Sciatic nerve (tissue), 2 donors: ENCODE measurements around the gene LRRC57. TPM values are rescaled to one million over a fixed set of nuclear protein-coding genes. Genes with fewer than 3 reads are reported as not detected.

Experiments
- ATAC-seq: fragments of 200-7000 bp; cut with Tn5 transposase; one replicate; pipeline ENCODE4 v1.9.1; 2020; ENCODE audit warnings: mild to moderate bottlenecking, moderate library complexity
- DNase-seq: peaks from one replicate; pipeline ENCODE4 v3.0.0-alpha.2; 2020; ENCODE audit warnings: low spot score
- intact Hi-C: fragments of 100-400 bp; cut with DNase I; formaldehyde crosslinking; loops from one replicate; pipeline ENCODE4 v1.14.2; 2022
- total RNA-seq: library from RNA; stranded (reverse); fragmentation: NEBNext Ultra II Directional; extraction: Animal tissue kit (Norgen Biotek cat#: 25700); gene quantifications from one replicate; pipeline ENCODE4 v1.2.1, GENCODE V29; 2021
- donor health status: DM: no; HTN: no; CAD: no.
- donor health status: DM: no; HTN: no; CAD: no.

The LRRC57 gene
- total RNA-seq, 1 donor from 2014 or later = 19.8 TPM

- ATAC-seq (peak; percentile 97), DNase-seq (peak; percentile 93)
- intact Hi-C loops = no loop called here
These were observed 53.0 kb downstream of the LRRC57 start, which contains the start of gene SNAP23 for GRCh38 chr15:42495361-42496212. Gene SNAP23 (plus strand): TSS chr15:42495634. CDS start chr15:42511847, 16,213 bp downstream.

GRCh38 chr15:42494998-42495360 lies 53.6 kb downstream of the LRRC57 start:
- intact Hi-C loops = no loop called here
- ATAC-seq = peak; percentile 66

GRCh38 chr15:42493679-42494078 lies 54.9 kb downstream of the LRRC57 start:
- no peak for DNase-seq
- intact Hi-C loops = no loop called here

More at GRCh38 chr15:42494998-42495360, 53.6 kb downstream of the LRRC57 start:
- peak; percentile 69 for DNase-seq

DNA sequence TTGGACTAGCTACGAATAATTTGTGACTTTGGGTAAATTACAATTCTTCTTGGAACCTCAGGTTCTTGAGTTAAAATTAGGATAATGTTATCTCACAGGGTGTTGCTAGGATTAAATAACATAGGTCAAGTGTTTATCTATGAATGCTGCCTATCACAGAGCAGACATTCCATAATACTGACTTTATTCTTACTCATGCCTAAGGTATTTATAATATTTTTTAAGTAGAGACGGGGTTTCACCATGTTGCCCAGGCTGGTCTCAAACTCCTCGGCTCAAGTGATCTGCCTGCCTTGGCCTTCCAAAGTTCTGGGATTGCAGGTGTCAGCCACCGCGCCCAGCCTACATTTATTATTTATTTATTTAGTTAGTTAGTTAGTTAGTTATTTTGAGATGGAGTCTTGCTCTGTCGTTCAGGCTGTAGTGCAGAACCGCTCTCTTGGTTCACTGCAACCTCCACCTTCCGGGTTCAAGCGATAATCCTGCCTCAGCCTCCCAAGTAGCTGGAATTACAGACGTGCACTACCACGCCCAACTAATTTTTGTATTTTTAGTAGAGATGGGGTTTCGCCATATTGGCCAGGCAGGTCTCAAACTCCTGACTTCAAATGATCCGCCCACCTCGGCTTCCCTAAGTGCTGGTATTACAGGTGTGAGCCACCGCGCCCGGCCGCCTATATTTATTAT lies 56.9 kb downstream of the LRRC57 start:
- ATAC-seq (no peak), DNase-seq (no peak)
- intact Hi-C loops = no loop called here

More at GRCh38 chr15:42493679-42494078, 54.9 kb downstream of the LRRC57 start:
- ATAC-seq = no peak

- intact Hi-C loops = no loop called here
These were observed 57.7 kb downstream of the LRRC57 start, which contains the start of gene ZNF106 for GRCh38 chr15:42490671-42491538. Gene ZNF106 (minus strand): TSS chr15:42491141. CDS start chr15:42472289, 18,852 bp downstream.

GRCh38 chr15:42490291-42490670 lies 58.3 kb downstream of the LRRC57 start:
- intact Hi-C loops = no loop called here
- ATAC-seq = no peak
- DNase-seq = no peak

More at GRCh38 chr15:42490671-42491538, 57.7 kb downstream of the LRRC57 start, which contains the start of gene ZNF106:
- DNase-seq = peak; percentile 90
- ATAC-seq = peak; percentile 77

Other genes with a start within 250 kb of the LRRC57 start
- 21.9 TPM for gene CAPN3, start 189.3 kb downstream of the LRRC57 start, total RNA-seq
- 87.8 TPM for gene ZNF106, start 57.7 kb downstream of the LRRC57 start, total RNA-seq
- 75.7 TPM for gene SNAP23, start 53.2 kb downstream of the LRRC57 start, total RNA-seq
- 20.0 TPM for gene HAUS2, start within 50 bp of the LRRC57 start, total RNA-seq
- gene STARD9, start 26.8 kb upstream of the LRRC57 start, total RNA-seq = 77.3 TPM
- 21.3 TPM for gene CDAN1, start 188.3 kb upstream of the LRRC57 start, total RNA-seq